Islet precursor cell (in vitro differentiated cells): Measurements from ENCODE around the gene PRR23E.

ENCODE experiments used
- DNase-seq: peaks from one replicate; pipeline ENCODE4 v3.0.0-alpha.2; 2018

Gene PRR23E

GRCh38 chr3:127233371-127233770 is 40.4 kb downstream of the PRR23E start:
- peak; percentile 61 for DNase-seq

GRCh38 chr3:127234778-127235177 is 41.8 kb downstream of the PRR23E start:
- no peak for DNase-seq

GRCh38 chr3:127235706-127236105 is 42.8 kb downstream of the PRR23E start:
- no peak for DNase-seq

GRCh38 chr3:127237835-127238234 is 44.9 kb downstream of the PRR23E start:
- DNase-seq: no peak

- no peak for DNase-seq
Measured at GRCh38 chr3:127238602-127239001, 45.7 kb downstream of the PRR23E start.

GRCh38 chr3:127247292-127247691 is 54.4 kb downstream of the PRR23E start:
- DNase-seq: no peak
